Iris pigment epithelial cell (primary cell): Measurements from ENCODE around the gene CFAP77.

Source experiments
- DNase-seq: peaks from one replicate; pipeline ENCODE4 v3.0.0-alpha.2; 2011; ENCODE audit warnings: low read depth

CFAP77 gene

DNA sequence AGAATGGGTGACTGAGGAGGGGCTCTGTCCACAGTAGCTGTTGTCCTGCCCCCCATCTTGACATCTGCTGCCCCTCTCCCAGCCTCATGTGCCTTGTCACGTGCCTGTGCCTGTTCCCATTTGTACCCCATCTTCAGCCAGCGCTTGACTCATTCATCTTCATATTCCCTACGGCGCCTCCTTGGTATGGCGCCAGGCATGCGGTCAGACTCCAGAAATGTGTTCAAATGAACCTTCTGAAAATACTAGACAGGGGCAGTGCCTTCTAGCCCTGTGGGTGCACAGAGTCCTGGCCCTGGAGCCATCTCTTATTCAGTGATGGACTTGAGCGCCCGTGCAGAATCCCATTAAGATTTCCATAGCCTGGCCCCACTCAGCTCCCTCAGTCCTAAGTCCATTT lies 46.2 kb downstream of the CFAP77 start:
- no peak for DNase-seq

DNA sequence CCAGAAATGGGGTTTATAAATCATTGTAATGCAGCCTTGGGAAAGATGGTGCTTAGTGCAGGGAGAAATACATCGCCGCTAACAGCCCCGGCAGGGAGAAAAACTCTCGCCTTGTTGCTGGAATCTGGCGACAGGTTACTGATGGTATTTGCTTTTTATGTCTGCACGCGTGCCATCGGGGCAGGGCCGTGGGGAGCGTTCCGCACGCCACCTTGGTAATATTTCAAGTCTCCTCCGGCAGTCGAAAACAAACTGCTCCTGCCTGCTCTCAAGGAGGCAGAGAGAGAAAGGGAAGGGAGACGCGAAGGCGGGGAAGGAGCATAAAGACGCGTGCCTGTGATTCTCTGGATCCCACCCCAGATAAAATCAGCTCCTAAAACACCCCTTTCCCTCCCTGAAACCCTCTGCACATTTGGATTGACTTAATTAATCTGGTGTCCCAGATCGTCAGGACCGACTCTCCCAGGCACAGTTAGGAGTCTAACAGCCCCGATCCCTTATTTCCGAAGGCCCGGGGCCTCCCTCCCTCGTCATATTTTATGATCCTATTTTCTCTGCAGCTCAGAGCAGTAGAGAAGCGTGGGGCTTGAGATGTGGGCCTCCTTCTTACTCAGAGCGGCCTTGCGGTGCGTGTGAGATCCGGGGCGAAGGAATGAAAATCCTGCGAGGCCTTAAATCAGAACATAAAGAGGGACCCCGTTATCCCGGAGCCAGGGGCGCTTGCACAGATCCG lies 47.7 kb downstream of the CFAP77 start:
- no peak for DNase-seq

DNA sequence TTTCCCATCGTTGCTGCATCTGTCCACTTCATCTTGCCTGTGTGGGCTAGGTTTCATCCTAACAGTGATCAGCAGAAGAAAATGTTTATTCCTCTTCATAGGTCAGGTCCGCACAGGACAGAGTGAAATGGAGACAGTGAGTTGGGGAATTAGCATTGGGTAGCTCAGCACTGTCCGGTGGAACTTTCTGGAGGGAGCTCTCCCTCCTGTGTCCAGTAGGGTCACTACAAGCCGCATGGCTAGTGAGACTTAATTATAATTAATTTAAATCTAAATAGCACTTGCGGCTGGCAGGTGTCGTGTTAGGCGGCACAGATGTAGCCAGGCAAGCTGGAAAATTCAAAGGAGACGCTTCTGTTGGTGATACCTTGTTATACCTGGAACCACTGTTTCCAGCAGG lies 48.4 kb downstream of the CFAP77 start:
- no peak for DNase-seq

- DNase-seq, result no peak
Measured at GRCh38 chr9:132459661-132460060, 49.6 kb downstream of the CFAP77 start.

DNA sequence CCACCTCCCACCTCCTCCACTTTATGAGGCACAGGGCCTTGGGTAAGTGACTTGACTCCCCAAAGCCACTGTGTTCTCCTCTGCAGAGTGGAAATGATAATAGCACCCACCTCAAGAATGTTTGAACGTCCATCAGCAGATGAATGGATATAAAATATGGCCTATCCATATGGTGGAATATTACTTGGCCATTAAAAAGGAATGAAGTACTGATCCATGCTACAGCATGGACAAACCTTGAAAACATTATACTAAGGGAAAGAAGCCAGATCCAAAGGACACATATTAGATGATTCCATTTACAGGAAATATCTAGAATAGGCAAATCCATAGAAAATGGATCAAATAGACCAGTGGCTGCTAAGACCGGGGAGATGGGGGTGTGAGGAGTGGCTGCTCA lies 50.2 kb downstream of the CFAP77 start:
- no peak for DNase-seq

GRCh38 chr9:132461281-132461896 lies 51.4 kb downstream of the CFAP77 start:
- DNase-seq, result no peak

DNA sequence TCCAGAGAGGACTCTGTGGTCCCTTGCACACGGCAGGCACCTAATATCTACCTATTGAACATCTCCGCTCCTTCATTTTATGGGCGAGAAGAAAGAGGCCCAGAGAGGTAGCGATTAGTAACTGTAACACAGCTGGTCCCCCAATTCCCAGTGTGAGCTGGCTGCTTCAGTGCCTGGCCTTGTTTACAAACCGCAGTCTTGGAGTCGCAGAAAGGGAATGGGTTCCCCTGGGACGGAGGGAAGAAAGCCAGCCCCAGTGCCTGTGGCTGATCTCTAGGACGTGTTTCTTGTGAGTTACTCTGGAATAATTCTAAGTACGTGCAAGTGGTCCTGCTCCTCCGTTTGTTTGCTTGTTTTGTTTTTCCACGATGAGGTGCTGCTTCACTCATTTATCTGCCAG lies 52.0 kb downstream of the CFAP77 start:
- no peak for DNase-seq

GRCh38 chr9:132464547-132464946 lies 54.5 kb downstream of the CFAP77 start:
- DNase-seq, result no peak

DNA sequence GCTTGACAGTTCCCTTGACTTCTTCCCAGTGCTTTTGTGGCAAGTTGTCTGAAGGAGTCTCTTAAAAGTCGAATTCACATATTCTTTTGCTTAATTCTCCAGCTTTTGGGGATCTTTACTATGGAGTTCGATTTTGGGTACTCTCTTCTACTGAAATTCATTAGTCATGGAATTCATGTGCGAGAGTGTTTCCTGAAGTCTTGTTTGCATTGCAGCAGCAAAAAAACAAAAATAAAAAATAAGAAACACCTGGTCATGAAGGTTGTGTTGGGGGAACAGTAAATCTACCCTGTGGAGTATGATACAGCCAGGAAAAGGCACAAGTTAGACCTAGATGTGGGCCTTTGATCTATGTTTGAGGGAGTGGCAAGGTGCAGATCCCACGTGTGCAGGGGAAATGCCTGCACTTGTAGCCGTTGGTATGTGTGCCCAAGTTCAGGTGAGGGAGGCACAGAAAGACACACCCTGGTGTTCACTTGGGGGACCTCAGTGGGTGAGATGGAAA lies 55.2 kb downstream of the CFAP77 start:
- no peak for DNase-seq

DNA sequence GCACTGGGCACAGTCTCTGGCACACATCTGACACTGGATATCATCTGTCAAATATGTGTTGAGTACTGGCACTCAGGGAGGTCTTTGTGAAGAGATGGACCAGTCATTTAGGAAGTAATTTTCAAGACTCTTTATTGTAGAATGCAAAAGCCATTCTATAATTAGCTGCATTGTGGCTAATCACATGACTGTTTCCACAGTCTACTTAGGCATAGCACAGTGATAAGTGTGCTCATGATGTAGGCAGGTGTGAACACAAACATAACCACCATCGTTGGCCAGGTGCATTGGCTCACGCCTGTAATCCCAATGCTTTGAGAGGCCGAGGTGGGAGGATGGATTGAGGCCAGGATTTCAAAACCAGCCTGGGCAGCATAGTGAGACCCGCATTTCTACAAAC lies 62.2 kb downstream of the CFAP77 start:
- no peak for DNase-seq

DNA sequence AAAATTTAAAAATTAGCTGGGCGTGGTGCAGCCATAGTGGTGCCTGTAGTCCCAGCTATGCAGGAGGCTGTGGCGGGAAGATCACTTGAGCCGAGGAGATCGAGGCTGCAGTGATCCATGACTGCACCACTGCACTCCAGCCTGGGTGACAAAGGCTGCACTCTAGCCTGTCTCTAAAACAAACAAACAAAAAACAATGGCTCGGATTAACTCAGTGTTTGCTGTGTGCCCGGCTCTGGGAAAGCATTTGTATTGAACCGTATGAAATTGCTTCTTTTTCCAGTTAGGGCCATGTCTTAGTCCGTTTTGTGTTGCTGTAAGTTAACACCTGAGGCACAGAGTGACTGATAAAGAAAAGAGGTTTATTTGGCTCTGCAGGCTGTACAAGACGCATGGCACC lies 62.6 kb downstream of the CFAP77 start:
- no peak for DNase-seq

- peak; percentile 16 for DNase-seq
Measured at GRCh38 chr9:132474253-132474652, 64.2 kb downstream of the CFAP77 start.

- no peak for DNase-seq
Measured at GRCh38 chr9:132478353-132479050, 68.5 kb downstream of the CFAP77 start.

GRCh38 chr9:132479733-132480132 lies 69.7 kb downstream of the CFAP77 start:
- no peak for DNase-seq

DNA sequence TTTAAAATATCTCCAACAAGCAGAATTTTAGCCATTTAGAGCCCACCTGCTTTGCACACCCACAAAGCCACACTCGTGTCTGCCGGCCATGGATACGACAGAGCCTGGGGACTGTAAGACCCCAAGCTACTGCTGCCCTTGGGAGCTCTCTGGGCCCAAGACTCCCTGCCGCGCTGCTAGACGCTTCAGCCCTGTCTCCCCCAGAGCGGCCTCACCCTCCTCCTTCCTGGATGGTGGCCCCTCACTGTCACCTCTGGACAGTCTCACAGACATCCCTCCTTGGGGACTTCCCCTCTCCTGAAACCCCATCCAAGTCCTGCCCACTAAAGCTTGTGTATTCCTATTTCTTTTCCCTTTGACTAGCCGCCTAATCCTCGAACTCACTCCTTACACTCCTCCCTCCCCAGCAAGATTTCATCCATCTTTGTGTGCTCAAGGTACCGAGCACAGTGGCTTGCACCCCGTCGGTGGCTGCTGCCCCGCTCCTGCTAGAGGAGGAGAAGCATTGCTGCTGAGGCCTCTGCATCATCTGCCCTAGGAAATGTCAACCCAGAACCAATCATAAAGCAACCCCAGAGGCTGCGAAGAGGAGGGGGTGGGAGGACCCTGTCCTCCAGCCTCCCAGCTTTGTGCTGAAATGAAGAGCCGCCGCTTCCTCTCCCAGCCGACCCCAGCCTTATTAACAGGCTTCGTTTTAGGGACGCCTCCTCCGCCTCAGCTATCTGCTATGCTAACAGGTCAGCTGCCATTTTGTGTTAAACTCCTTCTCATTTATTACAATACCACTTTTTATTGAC lies 71.2 kb downstream of the CFAP77 start:
- DNase-seq, result no peak

GRCh38 chr9:132482196-132482813 lies 72.3 kb downstream of the CFAP77 start:
- DNase-seq, result no peak

GRCh38 chr9:132485393-132485792 lies 75.4 kb downstream of the CFAP77 start:
- DNase-seq, result no peak

GRCh38 chr9:132486706-132487350 lies 76.8 kb downstream of the CFAP77 start:
- no peak for DNase-seq

GRCh38 chr9:132487351-132487791 lies 77.4 kb downstream of the CFAP77 start:
- DNase-seq, result no peak

DNA sequence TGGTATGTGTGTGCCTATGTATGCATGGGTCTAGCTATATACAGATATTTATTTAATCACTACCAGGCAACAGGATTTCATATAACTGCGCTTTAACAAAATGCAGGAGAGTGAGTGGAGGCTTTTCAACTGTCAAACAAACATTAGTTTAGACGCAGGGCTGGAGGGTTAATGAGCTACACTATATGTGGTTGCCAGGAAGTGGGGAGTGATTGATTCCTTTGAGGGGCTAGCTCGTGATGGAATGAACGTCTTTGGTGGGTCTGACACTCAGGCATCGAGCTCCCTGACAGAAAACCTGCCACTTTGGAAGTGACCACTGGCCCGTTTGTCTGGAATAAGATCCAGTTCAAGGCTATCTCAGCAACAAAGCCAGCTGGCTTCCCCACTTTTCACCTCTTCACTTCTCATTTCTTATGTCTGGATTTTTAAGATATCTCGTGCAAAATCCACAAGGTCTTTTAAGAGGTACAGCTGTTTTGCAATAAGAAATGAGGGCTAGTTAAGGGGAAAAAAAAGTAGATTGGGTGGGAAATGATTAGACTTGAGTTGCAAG lies 78.0 kb downstream of the CFAP77 start:
- no peak for DNase-seq

GRCh38 chr9:132488626-132489025 lies 78.6 kb downstream of the CFAP77 start:
- DNase-seq, result no peak
